ENCODE data around the gene PALD1.

Gene PALD1

GRCh38 chr10:70589762-70590654, 111.4 kb downstream of the PALD1 start:
- DNase-seq (ENCODE audit: low read depth): no peak

DNA sequence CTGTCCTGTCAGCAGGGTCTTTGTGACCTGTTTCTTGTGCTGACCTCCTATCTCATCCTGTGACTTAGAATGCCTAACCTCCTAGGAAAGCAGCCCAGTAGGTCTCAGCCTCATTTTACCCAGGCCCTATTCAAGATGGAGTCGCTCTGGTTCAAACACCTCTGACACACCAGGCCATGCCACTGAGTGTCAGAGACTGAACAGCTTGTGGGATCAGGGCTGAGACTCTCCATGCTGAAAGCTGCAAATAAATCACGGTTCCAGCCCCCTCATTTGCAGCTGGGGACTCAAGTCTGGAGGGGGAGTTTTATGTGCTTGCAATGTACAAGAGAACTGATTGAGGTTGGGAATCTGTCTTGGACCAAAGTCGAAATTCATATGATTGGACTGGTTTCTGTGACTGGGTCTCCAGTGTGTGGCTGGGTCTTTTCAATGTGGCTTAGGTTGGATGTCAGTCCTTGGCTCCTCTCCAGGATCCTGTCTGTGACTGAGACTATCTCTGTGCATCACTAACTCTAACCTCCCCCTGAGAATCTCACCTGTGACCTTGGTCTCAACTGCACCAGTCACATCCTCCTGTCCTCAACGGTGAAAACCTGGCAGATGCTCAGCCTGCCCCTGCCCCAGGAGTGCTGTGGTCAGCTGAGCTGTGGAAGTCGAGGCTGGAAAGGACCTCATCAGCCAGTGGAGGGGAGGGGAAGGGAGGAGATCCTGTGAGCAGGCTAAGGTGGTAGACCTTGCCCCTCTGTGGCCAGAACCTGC, 112.3 kb downstream of the PALD1 start:
- DNase-seq (ENCODE audit: low read depth): no peak

- no peak for DNase-seq (ENCODE audit: low read depth)
Observed at GRCh38 chr10:70592186-70592735, 113.7 kb downstream of the PALD1 start.

DNA sequence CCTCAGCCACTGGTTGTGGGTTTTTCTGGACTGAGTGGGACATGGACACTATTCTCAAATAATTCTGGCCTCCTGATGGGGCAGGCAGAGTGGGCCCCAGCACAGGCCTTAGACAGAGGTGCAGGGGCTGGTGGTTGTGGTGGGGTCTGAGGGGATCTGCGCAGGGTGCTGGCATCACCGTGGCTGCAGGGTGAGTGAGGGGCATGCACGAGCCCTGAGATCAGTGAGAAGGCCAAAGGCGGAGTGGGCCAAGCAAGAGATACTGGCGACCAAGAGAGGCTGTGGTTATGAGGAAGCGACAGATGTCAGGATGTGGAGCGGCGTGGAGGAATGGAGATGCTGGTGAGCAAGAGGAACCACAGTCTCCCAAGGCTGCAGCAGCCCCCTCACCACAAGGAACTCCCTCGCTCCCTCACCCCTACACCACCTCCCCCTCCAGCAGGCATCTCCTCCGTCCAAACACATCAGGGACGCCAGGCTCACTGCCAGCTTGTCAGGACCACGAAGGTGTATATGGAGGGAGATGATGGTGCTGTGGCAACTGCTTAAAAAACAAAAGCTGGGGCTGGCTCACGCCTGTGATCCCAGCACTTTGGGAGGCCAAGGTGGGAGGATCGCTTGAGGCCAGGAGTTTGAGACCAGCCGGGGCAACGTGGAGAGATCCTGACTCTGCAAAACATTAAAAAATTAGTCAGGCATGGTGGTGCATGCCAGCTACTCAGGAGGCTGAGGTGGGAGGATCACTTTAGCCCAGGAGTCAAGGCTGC, 114.4 kb downstream of the PALD1 start:
- no peak for DNase-seq (ENCODE audit: low read depth)

GRCh38 chr10:70593513-70593890, 114.9 kb downstream of the PALD1 start:
- DNase-seq (ENCODE audit: low read depth): no peak

DNA sequence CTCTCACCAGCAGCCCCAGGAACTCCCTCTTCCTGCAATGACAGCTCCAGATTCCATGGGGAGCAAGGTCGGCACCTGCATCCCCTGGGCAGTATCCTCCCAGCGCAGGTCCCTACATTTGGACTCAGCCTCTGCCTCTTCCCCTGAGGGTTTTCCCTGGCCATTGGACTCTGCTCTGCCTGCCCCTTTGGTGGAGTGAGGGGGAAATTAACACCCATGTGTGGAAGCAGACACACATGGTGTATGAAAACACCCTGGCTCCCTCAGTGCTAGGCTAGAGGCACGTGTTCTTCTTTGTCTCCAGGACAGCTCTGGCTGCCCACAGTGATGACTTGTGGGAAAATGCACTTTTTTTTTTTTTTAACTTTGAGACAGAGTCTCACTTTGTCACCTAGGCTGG, 115.6 kb downstream of the PALD1 start:
- no peak for DNase-seq (ENCODE audit: low read depth)

- DNase-seq (ENCODE audit: low read depth): no peak
Observed at GRCh38 chr10:70595566-70596016, 117.0 kb downstream of the PALD1 start.

- DNase-seq (ENCODE audit: low read depth): no peak
Observed at GRCh38 chr10:70596110-70596798, 117.7 kb downstream of the PALD1 start.

GRCh38 chr10:70596860-70597809, 118.6 kb downstream of the PALD1 start:
- no peak for DNase-seq (ENCODE audit: low read depth)

DNA sequence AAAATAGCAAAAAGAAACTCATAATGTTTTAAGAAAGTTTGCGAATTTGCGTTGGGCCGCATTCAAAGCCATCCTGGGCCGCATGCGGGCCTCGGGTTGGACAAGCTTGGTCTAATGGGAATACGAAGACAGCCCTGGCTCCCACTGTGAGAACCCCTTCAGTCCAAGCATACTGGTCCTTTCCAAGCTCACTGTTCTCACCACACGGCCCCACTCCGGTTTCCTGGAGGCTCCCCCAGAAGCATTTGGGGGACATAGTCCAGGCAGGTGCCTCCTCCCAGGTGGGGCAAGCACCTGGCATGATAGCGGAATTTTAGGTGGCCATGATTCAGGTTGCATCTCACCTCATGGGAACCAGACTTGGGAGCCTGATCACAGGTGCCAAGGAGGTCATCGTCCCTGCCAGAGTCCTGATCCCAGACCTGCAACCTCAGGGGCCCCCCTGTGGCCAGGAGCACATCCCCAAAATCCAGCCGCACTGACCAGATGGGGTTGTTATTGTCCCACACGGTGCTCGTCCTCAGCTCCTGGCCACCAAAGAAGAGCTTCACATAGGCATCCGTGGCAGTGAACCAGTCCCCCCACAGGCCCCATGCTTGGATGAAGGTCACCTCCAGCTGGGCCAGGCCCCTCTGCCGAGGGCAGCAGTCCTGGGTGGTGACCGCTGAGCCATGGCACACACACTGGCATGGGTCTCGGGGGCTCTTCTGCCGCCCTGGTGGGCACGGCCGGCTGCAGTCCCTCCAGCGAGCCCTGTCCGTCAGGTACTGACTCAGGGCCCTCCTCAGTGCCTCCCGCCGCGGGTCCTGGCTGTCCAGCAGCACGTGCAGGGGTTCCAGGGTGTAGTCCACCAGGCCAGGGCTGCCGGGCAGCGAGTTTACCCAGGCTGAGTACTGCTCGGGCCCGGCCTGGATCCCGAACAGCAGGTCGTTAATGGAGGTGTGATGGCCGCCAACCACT, 119.6 kb downstream of the PALD1 start:
- no peak for DNase-seq (ENCODE audit: low read depth)

- no peak for DNase-seq (ENCODE audit: low read depth)
Observed at GRCh38 chr10:70598857-70599295, 120.3 kb downstream of the PALD1 start.

DNA sequence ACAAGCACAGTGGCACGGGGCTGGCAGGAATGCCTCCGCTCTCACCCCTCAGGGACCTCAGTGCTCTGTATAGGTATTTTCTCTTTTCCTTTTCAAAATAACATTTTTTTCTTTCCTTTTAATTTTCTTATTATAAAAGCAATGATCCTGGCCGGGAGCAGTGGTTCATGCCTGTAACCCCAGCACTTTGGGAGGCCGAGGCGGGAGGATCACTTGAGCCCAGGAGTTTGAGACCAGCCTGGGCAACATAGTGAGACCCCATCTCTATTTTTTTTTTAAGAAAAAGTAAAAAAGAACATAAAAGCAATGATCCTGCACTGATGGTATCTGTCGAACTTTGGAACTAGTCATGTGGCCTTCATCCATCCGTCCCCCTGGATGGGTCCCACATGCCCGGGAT, 120.8 kb downstream of the PALD1 start:
- DNase-seq (ENCODE audit: low read depth): no peak

DNA sequence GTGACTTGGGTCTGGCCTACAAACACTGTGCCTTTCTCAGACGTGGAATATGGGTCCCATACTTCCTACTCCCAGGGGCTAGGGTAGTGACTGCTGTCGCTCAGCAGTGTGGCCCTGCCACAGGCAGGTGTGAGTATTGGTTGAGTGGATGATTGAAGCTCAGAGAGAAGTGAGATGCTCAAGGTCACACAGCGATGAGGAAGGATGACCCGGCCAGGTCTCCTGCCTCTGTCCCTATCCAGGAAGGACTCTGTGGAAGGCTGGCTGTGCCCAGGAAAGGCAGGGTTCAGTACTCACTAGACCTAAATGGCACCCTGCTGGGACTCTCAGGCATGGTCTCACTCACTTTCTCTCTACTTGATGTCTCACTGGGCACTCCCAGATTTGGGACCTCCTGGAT, 121.2 kb downstream of the PALD1 start:
- DNase-seq (ENCODE audit: low read depth): no peak

DNA sequence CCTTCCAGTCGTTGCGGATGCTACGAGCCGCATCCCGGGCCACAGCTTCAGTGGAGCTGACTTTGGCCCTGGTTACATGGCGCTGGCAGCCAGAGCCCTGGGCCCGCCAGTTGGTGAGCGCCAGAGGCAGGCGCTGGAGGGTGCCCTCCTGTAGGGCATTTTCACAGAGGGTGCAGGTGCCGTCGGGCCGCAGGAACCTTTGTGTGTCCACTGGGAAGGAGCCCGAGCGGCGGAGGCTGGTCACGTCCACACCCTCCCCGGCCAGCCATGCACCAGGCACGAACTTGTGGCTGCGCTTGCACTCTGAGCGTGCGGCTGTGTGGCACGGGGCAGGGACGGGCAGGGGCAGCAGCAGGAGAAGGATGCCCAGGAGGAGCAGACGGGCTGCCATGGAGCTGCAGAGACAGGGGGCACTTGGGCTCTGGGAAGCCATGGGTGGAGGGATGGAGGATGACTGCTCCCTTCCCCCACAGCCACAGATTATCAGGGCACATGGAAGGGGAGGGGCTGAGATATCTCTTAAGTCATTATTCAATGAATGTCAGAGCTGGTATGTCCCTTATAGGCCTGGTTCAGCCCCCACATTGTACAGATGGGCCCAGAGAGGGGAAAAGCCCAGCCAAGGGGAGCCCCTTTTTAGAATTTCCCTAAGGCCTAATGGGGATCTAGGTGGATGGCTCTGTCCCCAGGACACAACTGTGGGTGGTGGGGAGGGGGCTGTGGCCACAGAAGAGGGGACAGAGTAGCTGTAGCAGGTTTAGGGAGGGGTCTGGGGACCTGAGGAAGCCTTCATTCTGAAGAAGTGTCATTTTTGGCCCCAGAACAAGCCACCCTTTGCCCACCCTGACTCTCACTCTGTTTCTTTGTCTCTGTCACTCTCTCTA, 122.2 kb downstream of the PALD1 start:
- DNase-seq (ENCODE audit: low read depth): no peak

DNA sequence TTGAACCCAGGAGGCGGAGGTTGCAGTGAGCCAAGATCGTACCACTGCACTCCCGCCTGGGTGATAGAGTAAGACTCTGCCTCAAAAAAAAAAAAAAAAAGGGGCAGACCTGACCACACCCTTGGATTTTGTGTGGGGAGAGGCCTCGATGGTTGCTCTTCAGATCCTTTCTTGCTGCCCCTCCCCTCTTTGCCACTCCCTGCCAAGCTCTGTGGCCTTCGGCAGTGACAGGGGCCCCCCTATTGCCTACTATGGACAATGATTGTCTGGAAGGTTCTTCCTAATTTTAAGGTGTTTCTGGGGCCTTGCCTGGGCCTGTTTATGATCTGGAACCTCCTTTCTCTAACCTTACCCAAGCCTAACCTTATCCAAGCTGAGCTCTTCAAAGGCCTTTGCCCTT, 123.2 kb downstream of the PALD1 start:
- DNase-seq (ENCODE audit: low read depth): no peak

DNA sequence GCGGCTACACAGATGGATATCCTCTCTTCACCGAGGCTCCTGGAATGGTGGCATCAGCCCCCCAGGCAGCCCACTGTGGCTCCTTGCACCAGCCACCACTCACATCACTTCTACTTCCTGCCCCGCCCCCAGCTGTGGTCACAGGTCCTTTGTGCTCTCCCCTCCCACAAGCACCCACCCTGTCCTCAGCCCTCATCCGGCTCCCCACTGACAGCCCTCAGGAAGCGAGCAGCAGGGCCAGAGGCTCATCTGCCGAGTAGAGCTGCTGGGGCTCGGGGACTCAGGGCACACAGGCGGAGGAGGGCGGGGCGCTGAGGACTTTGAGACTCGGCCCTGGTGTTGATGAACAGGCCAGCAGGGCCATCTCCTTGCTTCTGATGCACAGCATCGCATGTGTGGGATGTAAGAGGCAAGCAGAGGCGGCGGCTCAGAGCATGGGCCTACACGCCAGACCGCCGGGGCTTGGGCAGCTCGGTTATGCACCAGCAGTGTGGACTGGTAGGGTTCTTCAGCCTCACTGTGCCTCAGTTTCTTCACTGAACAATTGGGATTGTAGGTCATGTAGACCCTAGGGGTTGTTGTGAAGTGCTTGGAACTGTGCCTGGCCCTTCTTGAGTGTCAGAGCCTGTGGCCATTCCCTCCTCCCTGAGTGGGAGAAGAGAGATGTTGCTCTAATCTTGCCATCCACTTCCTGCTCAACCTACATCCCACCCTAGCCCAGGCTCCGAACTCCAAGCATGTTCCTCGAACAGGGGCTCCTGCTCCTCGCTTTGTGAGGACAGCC, 124.3 kb downstream of the PALD1 start, which contains the start of gene PRF1:
Gene PRF1 (minus strand): TSS at position 77 of the 784 bp plus-strand sequence. CDS start 1,839 bp downstream, outside the sequence.
- no peak for DNase-seq (ENCODE audit: low read depth)

DNA sequence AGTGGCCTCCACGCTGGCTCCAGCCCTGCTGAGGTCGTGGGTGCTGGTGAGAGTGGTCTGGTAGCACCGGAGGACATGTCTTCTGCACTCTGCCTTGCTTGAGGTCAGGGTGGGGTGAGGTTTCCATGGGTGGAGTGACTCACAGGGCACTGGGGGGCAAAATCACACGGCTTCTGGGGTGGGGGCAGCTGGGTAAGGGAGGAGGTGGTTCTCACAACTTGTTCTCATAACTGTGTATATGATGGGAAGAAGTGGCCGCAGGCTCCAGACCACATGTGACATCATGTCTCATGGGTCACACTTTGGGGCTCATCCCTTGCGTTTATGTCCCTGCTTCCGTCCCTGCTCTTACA, 124.9 kb downstream of the PALD1 start:
- no peak for DNase-seq (ENCODE audit: low read depth)
